ENCODE measurements around the gene STATH. TPM values are rescaled to one million over a fixed set of nuclear protein-coding genes. Genes with fewer than 3 reads are reported as not detected.

Gene STATH
- total RNA-seq (not detected), polyA plus RNA-seq (not detected)

- no peaks in the 10 kb centered on the region for H3K4me1 ChIP-seq (ENCODE audit: insufficient read depth, low read length)
- H3K27me3 ChIP-seq (ENCODE audit: insufficient read depth, low read length) = no peaks in the 10 kb centered on the region
- ChIA-PET CTCF (ENCODE audit: partially characterized antibody) (no interaction called here), POLR2A (ENCODE audit: partially characterized antibody) (no interaction called here)
- Mint-ChIP-seq H3K4me1 (no peaks in the 10 kb centered on the region), H3K9me3 (peaks cover 0 to 10% (median 0%) of the 10 kb centered on the region in 8 donors), H3K27ac (no peak within 1 kb of the TSS), H3K27me3 (no peaks in the 10 kb centered on the region), H3K4me3 (no peak within 1 kb of the TSS), H3K36me3 (no peaks in the 10 kb centered on the region)
- H3K27ac ChIP-seq (ENCODE audit: low read depth, low read length) = no peak within 1 kb of the TSS
- DNase-seq = no peak
- H3K4me3 ChIP-seq (ENCODE audit: low read length in 2 of 2) = no peak within 1 kb of the TSS
- no peaks in the 10 kb centered on the region for H3K9me3 ChIP-seq (ENCODE audit: control insufficient read depth in 1 of 2, low read length in 2 of 2)
- H3K36me3 ChIP-seq (ENCODE audit: insufficient read depth, low read length) = no peaks in the 10 kb centered on the region
- intact Hi-C loops (cut with micrococcal nuclease) = no loop called here
Observed at GRCh38 chr4:69995526-69996016, at the start of gene STATH. TSS of gene STATH (plus strand) at chr4:69995966. CDS start at chr4:69998438, 2,472 bp downstream.

GRCh38 chr4:69951602-69952001 lies 44.2 kb upstream of the STATH start:
- Mint-ChIP-seq H3K9me3 (peaks cover 0 to 9% (median 2%) of the 10 kb centered on the region in 8 donors), H3K4me1 (no peaks in the 10 kb centered on the region), H3K36me3 (no peaks in the 10 kb centered on the region), H3K4me3 (no peak overlapping the region), H3K27me3 (no peaks in the 10 kb centered on the region), H3K27ac (no peak overlapping the region)
- no peaks in the 10 kb centered on the region for H3K4me1 ChIP-seq (ENCODE audit: insufficient read depth, low read length)
- no peak overlapping the region for H3K27ac ChIP-seq (ENCODE audit: low read depth, low read length)
- intact Hi-C loops (cut with micrococcal nuclease) = no loop called here
- no peak overlapping the region for H3K4me3 ChIP-seq (ENCODE audit: low read length in 2 of 2)
- H3K36me3 ChIP-seq (ENCODE audit: insufficient read depth, low read length) = no peaks in the 10 kb centered on the region
- DNase-seq = no peak
- no peaks in the 10 kb centered on the region for H3K27me3 ChIP-seq (ENCODE audit: insufficient read depth, low read length)
- CTCF ChIA-PET (ENCODE audit: partially characterized antibody) = no interaction called here
- no peaks in the 10 kb centered on the region for H3K9me3 ChIP-seq (ENCODE audit: control insufficient read depth in 1 of 2, low read length in 2 of 2)
- POLR2A ChIA-PET (ENCODE audit: partially characterized antibody) = no interaction called here

DNA sequence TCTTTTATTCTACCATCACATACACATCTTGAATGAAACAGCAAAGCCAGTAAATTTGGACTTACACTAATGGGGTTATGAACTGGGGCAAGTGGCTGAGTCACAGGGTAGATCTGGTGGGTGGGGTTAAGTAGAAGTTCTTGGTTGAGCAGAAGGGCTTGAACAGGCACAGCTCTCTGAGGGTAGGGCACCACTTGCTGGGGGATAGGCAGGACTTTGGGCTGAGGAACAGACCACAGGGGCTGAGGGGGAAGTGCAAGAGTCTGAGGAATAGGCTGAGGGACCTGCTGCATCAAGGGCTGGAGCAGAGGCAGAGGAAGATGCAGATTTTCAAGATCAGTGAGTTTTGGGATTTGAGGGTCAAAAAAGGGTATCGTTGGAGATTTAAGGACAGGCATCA lies 38.6 kb upstream of the STATH start:
- no peak overlapping the region for H3K27ac Mint-ChIP-seq
- peaks cover 0 to 4% (median 0%) of the 10 kb centered on the region in 8 donors for H3K9me3 Mint-ChIP-seq
- H3K4me1 Mint-ChIP-seq = no peaks in the 10 kb centered on the region
- Histone ChIP-seq H3K27ac (ENCODE audit: low read depth, low read length) (no peak overlapping the region), H3K27me3 (ENCODE audit: insufficient read depth, low read length) (no peaks in the 10 kb centered on the region), H3K9me3 (ENCODE audit: control insufficient read depth in 1 of 2, low read length in 2 of 2) (no peaks in the 10 kb centered on the region), H3K36me3 (ENCODE audit: insufficient read depth, low read length) (no peaks in the 10 kb centered on the region), H3K4me3 (ENCODE audit: low read length in 2 of 2) (no peak overlapping the region), H3K4me1 (ENCODE audit: insufficient read depth, low read length) (no peaks in the 10 kb centered on the region)
- intact Hi-C loops (cut with micrococcal nuclease) = no loop called here
- no peaks in the 10 kb centered on the region for H3K36me3 Mint-ChIP-seq
- POLR2A ChIA-PET (ENCODE audit: partially characterized antibody) = no interaction called here
- CTCF ChIA-PET (ENCODE audit: partially characterized antibody) = no interaction called here
- no peak for DNase-seq
- H3K4me3 Mint-ChIP-seq = no peak overlapping the region
- no peaks in the 10 kb centered on the region for H3K27me3 Mint-ChIP-seq

DNA sequence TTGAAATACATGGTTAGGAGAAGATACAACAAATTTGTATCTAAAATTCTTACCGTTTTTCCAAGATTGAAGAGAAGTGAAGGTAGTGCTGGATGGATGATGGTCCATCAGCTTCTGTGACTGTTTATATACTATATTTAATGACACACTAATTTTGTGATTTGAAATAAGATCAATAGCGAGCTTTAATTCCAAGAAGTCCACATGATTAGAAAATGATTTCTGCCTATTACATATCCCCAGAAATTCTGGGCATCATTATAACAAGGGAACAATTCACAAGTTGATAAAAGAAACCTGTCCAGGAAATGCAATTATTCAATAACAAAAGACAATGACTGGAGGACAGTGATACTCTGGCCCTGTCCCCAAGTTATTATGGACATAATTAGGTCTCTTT lies 30.1 kb upstream of the STATH start, which contains the start of gene CSN2:
Gene CSN2, minus strand, starts transcription at position 101 of the 400 bp plus-strand sequence. CDS start 4,733 bp downstream, outside the sequence.
- intact Hi-C loops (cut with micrococcal nuclease) = no loop called here
- POLR2A ChIA-PET (ENCODE audit: partially characterized antibody) = no interaction called here
- H3K27ac Mint-ChIP-seq = no peak within 1 kb of the TSS
- H3K9me3 ChIP-seq (ENCODE audit: control insufficient read depth in 1 of 2, low read length in 2 of 2) = no peaks in the 10 kb centered on the region
- H3K4me3 ChIP-seq (ENCODE audit: low read length in 2 of 2) = no peak within 1 kb of the TSS
- no peaks in the 10 kb centered on the region for H3K36me3 Mint-ChIP-seq
- H3K27me3 ChIP-seq (ENCODE audit: insufficient read depth, low read length) = no peaks in the 10 kb centered on the region
- H3K4me1 Mint-ChIP-seq = no peaks in the 10 kb centered on the region
- H3K27ac ChIP-seq (ENCODE audit: low read depth, low read length) = no peak within 1 kb of the TSS
- peaks cover 0 to 3% (median 0%) of the 10 kb centered on the region in 8 donors for H3K9me3 Mint-ChIP-seq
- DNase-seq = no peak
- no peaks in the 10 kb centered on the region for H3K27me3 Mint-ChIP-seq
- CTCF ChIA-PET (ENCODE audit: partially characterized antibody) = no interaction called here
- H3K36me3 ChIP-seq (ENCODE audit: insufficient read depth, low read length) = no peaks in the 10 kb centered on the region
- H3K4me1 ChIP-seq (ENCODE audit: insufficient read depth, low read length) = no peaks in the 10 kb centered on the region
- no peak within 1 kb of the TSS for H3K4me3 Mint-ChIP-seq

DNA sequence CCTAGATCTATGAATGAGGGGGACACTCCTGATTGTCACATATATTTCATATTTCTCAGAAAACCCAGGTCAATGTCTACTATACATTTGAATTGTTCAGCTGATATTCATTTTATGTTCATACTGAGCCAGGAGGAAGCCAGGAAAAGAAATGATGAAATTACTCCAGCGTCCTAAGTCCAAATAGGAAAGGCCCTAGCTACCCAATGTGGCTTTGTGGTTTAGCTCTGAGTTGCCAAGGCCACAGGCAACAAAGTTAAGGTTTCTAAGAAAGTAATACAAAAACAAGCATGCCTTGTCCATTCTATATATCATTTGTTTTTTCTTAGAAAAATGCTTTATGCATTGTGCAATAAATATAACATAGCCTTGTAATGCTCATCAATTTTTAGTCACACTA lies 25.7 kb upstream of the STATH start:
- H3K27me3 Mint-ChIP-seq = no peaks in the 10 kb centered on the region
- H3K27ac Mint-ChIP-seq = no peak overlapping the region
- H3K4me1 Mint-ChIP-seq = no peaks in the 10 kb centered on the region

DNA sequence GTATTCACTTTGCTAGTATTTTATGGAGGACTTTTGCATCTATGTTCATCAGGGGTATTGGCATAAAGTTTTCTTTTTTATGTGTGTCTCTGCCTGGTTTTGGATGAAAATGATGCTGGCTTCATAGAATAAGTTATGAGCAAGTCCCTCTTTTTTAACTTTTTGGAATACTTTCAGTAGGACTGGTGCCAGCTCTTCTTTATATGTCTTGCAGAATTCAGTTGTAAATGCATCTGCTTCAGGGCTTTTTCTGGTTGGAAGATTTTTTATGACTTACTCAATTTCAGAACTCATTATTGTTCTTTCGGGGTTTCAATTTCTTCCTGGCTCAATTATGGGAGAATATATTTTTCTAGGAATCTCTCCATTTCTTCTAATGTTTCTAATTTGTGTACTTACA lies 21.1 kb upstream of the STATH start:
- Histone ChIP-seq H3K9me3 (ENCODE audit: control insufficient read depth in 1 of 2, low read length in 2 of 2) (no peaks in the 10 kb centered on the region), H3K4me3 (ENCODE audit: low read length in 2 of 2) (no peak overlapping the region), H3K27ac (ENCODE audit: low read depth, low read length) (no peak overlapping the region), H3K27me3 (ENCODE audit: insufficient read depth, low read length) (no peaks in the 10 kb centered on the region), H3K4me1 (ENCODE audit: insufficient read depth, low read length) (no peaks in the 10 kb centered on the region), H3K36me3 (ENCODE audit: insufficient read depth, low read length) (no peaks in the 10 kb centered on the region)
- Mint-ChIP-seq H3K4me1 (no peaks in the 10 kb centered on the region), H3K27ac (no peak overlapping the region), H3K9me3 (no peaks in the 10 kb centered on the region), H3K4me3 (no peak overlapping the region), H3K27me3 (no peaks in the 10 kb centered on the region), H3K36me3 (no peaks in the 10 kb centered on the region)
- DNase-seq = no peak
- intact Hi-C loops (cut with micrococcal nuclease) = no loop called here
- CTCF ChIA-PET (ENCODE audit: partially characterized antibody) = no interaction called here
- POLR2A ChIA-PET (ENCODE audit: partially characterized antibody) = no interaction called here

More for the DNA sequence above, 25.7 kb upstream of the STATH start:
- no peaks in the 10 kb centered on the region for H3K27me3 ChIP-seq (ENCODE audit: insufficient read depth, low read length)
- no peaks in the 10 kb centered on the region for H3K36me3 Mint-ChIP-seq
- no peak overlapping the region for H3K27ac ChIP-seq (ENCODE audit: low read depth, low read length)
- no peaks in the 10 kb centered on the region for H3K9me3 ChIP-seq (ENCODE audit: control insufficient read depth in 1 of 2, low read length in 2 of 2)
- intact Hi-C loops (cut with micrococcal nuclease) = no loop called here
- no peaks in the 10 kb centered on the region for H3K9me3 Mint-ChIP-seq
- CTCF ChIA-PET (ENCODE audit: partially characterized antibody) = no interaction called here
- no peak overlapping the region for H3K4me3 Mint-ChIP-seq
- POLR2A ChIA-PET (ENCODE audit: partially characterized antibody) = no interaction called here
- no peak overlapping the region for H3K4me3 ChIP-seq (ENCODE audit: low read length in 2 of 2)
- no peak for DNase-seq
- no peaks in the 10 kb centered on the region for H3K4me1 ChIP-seq (ENCODE audit: insufficient read depth, low read length)
- H3K36me3 ChIP-seq (ENCODE audit: insufficient read depth, low read length) = no peaks in the 10 kb centered on the region

GRCh38 chr4:69977582-69977981 lies 18.2 kb upstream of the STATH start:
- no peak for DNase-seq
- no peak overlapping the region for H3K27ac ChIP-seq (ENCODE audit: low read depth, low read length)
- ChIA-PET CTCF (ENCODE audit: partially characterized antibody) (no interaction called here), POLR2A (ENCODE audit: partially characterized antibody) (no interaction called here)
- no peaks in the 10 kb centered on the region for H3K27me3 ChIP-seq (ENCODE audit: insufficient read depth, low read length)
- Mint-ChIP-seq H3K27me3 (no peaks in the 10 kb centered on the region), H3K36me3 (no peaks in the 10 kb centered on the region), H3K9me3 (no peaks in the 10 kb centered on the region), H3K27ac (no peak overlapping the region), H3K4me1 (no peaks in the 10 kb centered on the region), H3K4me3 (no peak overlapping the region)
- H3K4me1 ChIP-seq (ENCODE audit: insufficient read depth, low read length) = no peaks in the 10 kb centered on the region
- H3K9me3 ChIP-seq (ENCODE audit: control insufficient read depth in 1 of 2, low read length in 2 of 2) = no peaks in the 10 kb centered on the region
- no peaks in the 10 kb centered on the region for H3K36me3 ChIP-seq (ENCODE audit: insufficient read depth, low read length)
- H3K4me3 ChIP-seq (ENCODE audit: low read length in 2 of 2) = no peak overlapping the region
- intact Hi-C loops (cut with micrococcal nuclease) = no loop called here

DNA sequence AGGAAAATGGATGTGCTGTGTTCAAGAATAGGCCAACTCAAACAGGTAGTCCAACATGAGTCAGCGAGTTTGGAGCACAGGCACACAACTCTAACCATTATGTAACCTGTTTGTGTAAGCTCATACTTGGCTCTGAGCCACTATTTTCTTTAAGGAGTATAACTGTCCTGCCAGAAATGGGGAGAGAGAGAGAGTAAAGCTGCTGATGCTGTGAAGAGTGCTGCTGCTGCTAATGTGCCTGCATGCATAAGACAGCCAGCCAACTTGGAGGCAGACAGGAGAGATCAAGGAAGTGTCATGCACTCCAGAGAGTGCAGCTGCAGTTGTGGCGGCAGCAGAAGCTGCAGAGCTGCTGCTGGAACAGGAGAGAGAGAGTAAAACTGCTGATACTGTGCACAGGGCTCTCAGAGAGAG lies 11.7 kb upstream of the STATH start:
- H3K9me3 ChIP-seq (ENCODE audit: control insufficient read depth in 1 of 2, low read length in 2 of 2) = no peaks in the 10 kb centered on the region
- Mint-ChIP-seq H3K9me3 (no peaks in the 10 kb centered on the region), H3K27me3 (no peaks in the 10 kb centered on the region), H3K36me3 (no peaks in the 10 kb centered on the region), H3K27ac (no peak overlapping the region), H3K4me1 (no peaks in the 10 kb centered on the region), H3K4me3 (no peak overlapping the region)
- ChIA-PET POLR2A (ENCODE audit: partially characterized antibody) (no interaction called here), CTCF (ENCODE audit: partially characterized antibody) (no interaction called here)
- no peaks in the 10 kb centered on the region for H3K27me3 ChIP-seq (ENCODE audit: insufficient read depth, low read length)
- H3K36me3 ChIP-seq (ENCODE audit: insufficient read depth, low read length) = no peaks in the 10 kb centered on the region
- no peak for DNase-seq
- no peak overlapping the region for H3K27ac ChIP-seq (ENCODE audit: low read depth, low read length)
- intact Hi-C loops (cut with micrococcal nuclease) = no loop called here
- H3K4me1 ChIP-seq (ENCODE audit: insufficient read depth, low read length) = no peaks in the 10 kb centered on the region
- no peak overlapping the region for H3K4me3 ChIP-seq (ENCODE audit: low read length in 2 of 2)

Measured in CD4-positive, alpha-beta memory T cell (primary cell).